Medulla oblongata (tissue), 1 donor: ENCODE results near the gene LGALS3BP.
"Not testable (repeated sequence)": the region's sequence is repeated elsewhere in the genome, so short reads cannot be mapped to it uniquely, and the experiment has no call there.

Experiments
- DNase-seq: peaks from one replicate; pipeline ENCODE4 v3.0.0-alpha.2; 2015; ENCODE audit errors: extremely low spot score

Gene LGALS3BP

GRCh38 chr17:78963378-78963777, 16.3 kb downstream of the LGALS3BP start:
- DNase-seq = no peak

- not testable (repeated sequence) for DNase-seq
Observed at GRCh38 chr17:78962984-78963348, 16.8 kb downstream of the LGALS3BP start.

GRCh38 chr17:78962345-78962983, 17.3 kb downstream of the LGALS3BP start:
- no peak for DNase-seq

- DNase-seq = no peak
Observed at GRCh38 chr17:78961571-78961970, 18.2 kb downstream of the LGALS3BP start.

GRCh38 chr17:78960928-78961327, 18.8 kb downstream of the LGALS3BP start:
- peak; percentile 33 for DNase-seq

GRCh38 chr17:78959803-78960202, 19.9 kb downstream of the LGALS3BP start:
- no peak for DNase-seq

- DNase-seq = no peak
Observed at GRCh38 chr17:78958641-78959127, 21.0 kb downstream of the LGALS3BP start.

GRCh38 chr17:78957128-78957527, 22.6 kb downstream of the LGALS3BP start:
- no peak for DNase-seq

GRCh38 chr17:78956254-78956653, 23.5 kb downstream of the LGALS3BP start:
- DNase-seq = no peak

- no peak for DNase-seq
Observed at GRCh38 chr17:78954684-78955083, 25.0 kb downstream of the LGALS3BP start.

- no peak for DNase-seq
Observed at GRCh38 chr17:78953356-78954350, 26.1 kb downstream of the LGALS3BP start.

- no peak for DNase-seq
Observed at GRCh38 chr17:78952706-78953105, 27.0 kb downstream of the LGALS3BP start.

- DNase-seq = no peak
Observed at GRCh38 chr17:78951967-78952551, 27.7 kb downstream of the LGALS3BP start.

- no peak for DNase-seq
Observed at GRCh38 chr17:78950870-78951269, 28.9 kb downstream of the LGALS3BP start.

GRCh38 chr17:78947235-78948149, 32.2 kb downstream of the LGALS3BP start:
- no peak for DNase-seq

GRCh38 chr17:78946631-78947030, 33.1 kb downstream of the LGALS3BP start:
- DNase-seq = no peak

- no peak for DNase-seq
Observed at GRCh38 chr17:78946131-78946530, 33.6 kb downstream of the LGALS3BP start.

- DNase-seq = not testable (repeated sequence)
Observed at GRCh38 chr17:78945455-78945854, 34.3 kb downstream of the LGALS3BP start.

- no peak for DNase-seq
Observed at GRCh38 chr17:78944956-78945355, 34.8 kb downstream of the LGALS3BP start.

- DNase-seq = no peak
Observed at GRCh38 chr17:78944026-78944425, 35.7 kb downstream of the LGALS3BP start.

GRCh38 chr17:78940708-78941107, 39.0 kb downstream of the LGALS3BP start:
- no peak for DNase-seq
